Measurements from ENCODE around the gene ZNF469. TPM values are rescaled to one million over a fixed set of nuclear protein-coding genes. Genes with fewer than 3 reads are reported as not detected.

Gene ZNF469
- total RNA-seq, 4 donors from 2014 or later: 0.87 to 1.8 (median 1.1) TPM

GRCh38 chr16:88340755-88341150 lies 42.0 kb upstream of the ZNF469 start:
- no peak overlapping the region for H3K4me3 ChIP-seq
- H3K4me1 ChIP-seq: no peaks in the 10 kb centered on the region
- TF ChIP-seq CTCF (IDR thresholded peaks at IDR 0.05): no peak
- TF ChIP-seq EP300 (IDR thresholded peaks at IDR 0.05): no peak
- no peak for TF ChIP-seq POLR2A (IDR thresholded peaks at IDR 0.05)
- no peak overlapping the region for H3K27ac ChIP-seq
- H3K36me3 ChIP-seq: no peaks in the 10 kb centered on the region
- peaks cover 0 to 9% (median 0%) of the 10 kb centered on the region in 4 donors for H3K9me3 ChIP-seq
- H3K27me3 ChIP-seq: no peaks in the 10 kb centered on the region
- DNase-seq (ENCODE audit: low spot score in 2 of 2): no peak
- WGBS, 2 donors: 72 to 82% methylated on average over 11 of the region's 11 CpGs

GRCh38 chr16:88341551-88342290 lies 41.0 kb upstream of the ZNF469 start:
- no peak for DNase-seq (ENCODE audit: low spot score in 2 of 2)
- Histone ChIP-seq H3K36me3 (no peaks in the 10 kb centered on the region), H3K9me3 (peaks cover 0 to 9% (median 0%) of the 10 kb centered on the region in 4 donors), H3K27me3 (no peaks in the 10 kb centered on the region), H3K4me1 (no peaks in the 10 kb centered on the region), H3K27ac (no peak overlapping the region), H3K4me3 (no peak overlapping the region)
- TF ChIP-seq CTCF (IDR thresholded peaks at IDR 0.05): no peak
- TF ChIP-seq EP300 (IDR thresholded peaks at IDR 0.05): no peak
- no peak for TF ChIP-seq POLR2A (IDR thresholded peaks at IDR 0.05)
- WGBS, 2 donors: 89 to 94% methylated on average over 22 to 24 of the region's 24 CpGs

GRCh38 chr16:88342491-88342890 lies 40.3 kb upstream of the ZNF469 start:
- Histone ChIP-seq H3K4me3 (no peak overlapping the region), H3K9me3 (peaks cover 0 to 9% (median 0%) of the 10 kb centered on the region in 4 donors), H3K36me3 (no peaks in the 10 kb centered on the region), H3K27me3 (no peaks in the 10 kb centered on the region), H3K27ac (no peak overlapping the region), H3K4me1 (no peaks in the 10 kb centered on the region)
- no peak for TF ChIP-seq POLR2A (IDR thresholded peaks at IDR 0.05)
- TF ChIP-seq CTCF (IDR thresholded peaks at IDR 0.05): no peak
- TF ChIP-seq EP300 (IDR thresholded peaks at IDR 0.05): no peak
- DNase-seq (ENCODE audit: low spot score in 2 of 2): no peak
- 91 to 96% methylated on average over 5 to 16 of the region's 16 CpGs for WGBS, 2 donors

- no peak for TF ChIP-seq POLR2A (IDR thresholded peaks at IDR 0.05)
- TF ChIP-seq CTCF (IDR thresholded peaks at IDR 0.05): no peak
- TF ChIP-seq EP300 (IDR thresholded peaks at IDR 0.05): no peak
- Histone ChIP-seq H3K9me3 (peaks cover 0 to 9% (median 0%) of the 10 kb centered on the region in 4 donors), H3K4me3 (no peak overlapping the region), H3K27ac (no peak overlapping the region), H3K36me3 (no peaks in the 10 kb centered on the region), H3K27me3 (no peaks in the 10 kb centered on the region), H3K4me1 (no peaks in the 10 kb centered on the region)
- no peak for DNase-seq (ENCODE audit: low spot score in 2 of 2)
- WGBS, 2 donors: 84 to 85% methylated on average over 8 of the region's 8 CpGs
Observed at GRCh38 chr16:88343271-88343791, 39.4 kb upstream of the ZNF469 start.

- TF ChIP-seq POLR2A (IDR thresholded peaks at IDR 0.05) (no peak), CTCF (IDR thresholded peaks at IDR 0.05) (no peak), EP300 (IDR thresholded peaks at IDR 0.05) (no peak)
- no peak overlapping the region for H3K27ac ChIP-seq
- H3K4me1 ChIP-seq: no peaks in the 10 kb centered on the region
- no peaks in the 10 kb centered on the region for H3K27me3 ChIP-seq
- H3K4me3 ChIP-seq: no peak overlapping the region
- H3K36me3 ChIP-seq: no peaks in the 10 kb centered on the region
- H3K9me3 ChIP-seq: peaks cover 0 to 9% (median 0%) of the 10 kb centered on the region in 4 donors
- no peak for DNase-seq (ENCODE audit: low spot score in 2 of 2)
- 92 to 95% methylated on average over 17 to 18 of the region's 20 CpGs for WGBS, 2 donors
Observed at GRCh38 chr16:88344411-88345030, 38.2 kb upstream of the ZNF469 start.
